HepG2 (cell line): ENCODE data around the gene DOP1B. TPM values are rescaled to one million over a fixed set of nuclear protein-coding genes. Genes with fewer than 3 reads are reported as not detected.
A peak's percentile ranks its signal among the peaks of the same experiment; 100 is the strongest.

ENCODE experiments used
- BCL6 ChIP-seq: IDR thresholded peaks from 2 replicates; pipeline ENCODE4 v1.6.1; 2016; ENCODE audit warnings: missing genetic modification reagents, missing compliant biosample characterization
- FOXO4 ChIP-seq: sonication (generic); formaldehyde crosslinking; conservative IDR thresholded peaks from 2 replicates; pipeline ENCODE4 v1.8.1; 2023; ENCODE audit warnings: missing genetic modification reagents
- FUBP1 ChIP-seq: sonication (generic); formaldehyde crosslinking; IDR thresholded peaks from 2 replicates; pipeline ENCODE4 v1.5.1; 2020; ENCODE audit warnings: missing genetic modification reagents, mild to moderate bottlenecking, borderline replicate concordance
- HDAC1 ChIP-seq: sonication (generic); formaldehyde crosslinking; IDR thresholded peaks from 2 replicates; pipeline ENCODE4 v1.5.1; 2020; ENCODE audit warnings: mild to moderate bottlenecking, missing genetic modification reagents
- HOXA3 ChIP-seq: sonication (generic); formaldehyde crosslinking; IDR thresholded peaks from 2 replicates; pipeline ENCODE4 v1.5.0; 2020; ENCODE audit warnings: missing genetic modification reagents
- LCORL ChIP-seq, 2 experiments: fragments of 450-650 bp in 1 of 2; sonication (generic) in 1 of 2; formaldehyde crosslinking in 1 of 2; IDR thresholded peaks; 2 replicates each; pipeline versions ENCODE4 v1.5.0 to v1.6.1; 2017 to 2020; ENCODE audit warnings: antibody characterized with exemption in 1 of 2, missing genetic modification reagents in 1 of 2
- MAZ ChIP-seq, 2 experiments: sonication (generic) in 1 of 2; formaldehyde crosslinking in 1 of 2; IDR thresholded peaks; 2 replicates each; pipeline versions ENCODE4 v1.5.0 to v1.6.1; 2012 to 2020; ENCODE audit warnings: low read depth in 2 of 2, mild to moderate bottlenecking in 2 of 2, borderline replicate concordance in 1 of 2, improper control_type of control experiment in 1 of 2, low read length in 1 of 2, missing genetic modification reagents in 1 of 2, moderate library complexity in 1 of 2
- NFKB2 ChIP-seq: sonication (generic); formaldehyde crosslinking; IDR thresholded peaks from 2 replicates; pipeline ENCODE4 v1.4.0; 2020; ENCODE audit warnings: missing genetic modification reagents, borderline replicate concordance
- SOX6 ChIP-seq, 2 experiments: fragments of 450-650 bp in 1 of 2; sonication (generic) in 1 of 2; formaldehyde crosslinking in 1 of 2; IDR thresholded peaks; 2 replicates each; pipeline versions ENCODE4 v1.4.0 to v1.6.1; 2017 to 2020; ENCODE audit warnings: antibody characterized with exemption in 1 of 2, mild to moderate bottlenecking in 1 of 2, missing genetic modification reagents in 1 of 2
- TMF1 ChIP-seq: sonication (generic); formaldehyde crosslinking; IDR thresholded peaks from 2 replicates; pipeline ENCODE4 v1.8.1; 2022; ENCODE audit warnings: low read depth, missing genetic modification reagents
- XBP1 ChIP-seq: sonication (generic); formaldehyde crosslinking; IDR thresholded peaks from 2 replicates; pipeline ENCODE4 v1.5.0; 2020; ENCODE audit warnings: missing genetic modification reagents
- YEATS2 ChIP-seq: sonication (generic); formaldehyde crosslinking; IDR thresholded peaks from 2 replicates; pipeline ENCODE4 v1.4.0; 2020; ENCODE audit warnings: missing genetic modification reagents, borderline replicate concordance
- ZBTB3 ChIP-seq: sonication (generic); formaldehyde crosslinking; IDR thresholded peaks from 2 replicates; pipeline ENCODE4 v1.4.0; 2020; ENCODE audit warnings: low read depth, mild to moderate bottlenecking, moderate library complexity, missing genetic modification reagents, borderline replicate concordance
- polyA plus RNA-seq, 8 experiments: library from polyadenylated mRNA; depleted of rRNA in 3 of 8; stranded (reverse) in 7 of 8; unstranded in 1 of 8; fragments of >200 nt; fragmentation: Illumina TruSeq in 4 of 8; extraction: Trizol in 4 of 8; gene quantifications; 2 replicates each; pipeline versions ENCODE4 v1.2.1 to v1.2.3, GENCODE V29; 2011 to 2016; ENCODE audit warnings: low read depth in 4 of 8, missing spikeins in 1 of 8, mixed read lengths in 1 of 8; ENCODE audit not compliant: insufficient read depth in 1 of 8
- total RNA-seq, 5 experiments: library from RNA; depleted of rRNA; stranded (reverse); fragments of >200 nt; fragmentation: Illumina TruSeq; extraction: Trizol; gene quantifications; 2 replicates each; pipeline ENCODE4 v1.2.3, GENCODE V29; 2016; ENCODE audit warnings: low read depth in 1 of 5
- TF ChIP-seq, protein P1 (sequence below): sonication (generic); formaldehyde crosslinking; IDR thresholded peaks from 2 replicates; pipeline ENCODE4 v1.4.0; 2020; ENCODE audit warnings: mild to moderate bottlenecking, missing genetic modification reagents
- TF ChIP-seq, protein P2 (sequence below): sonication (generic); formaldehyde crosslinking; IDR thresholded peaks from 2 replicates; pipeline ENCODE4 v1.5.0; 2020; ENCODE audit warnings: missing genetic modification reagents
- TF ChIP-seq, protein P3 (sequence below): sonication (generic); formaldehyde crosslinking; conservative IDR thresholded peaks from 2 replicates; pipeline ENCODE4 v1.8.0; 2022; ENCODE audit warnings: mild to moderate bottlenecking, moderate library complexity, missing genetic modification reagents
- TF ChIP-seq, protein P4 (sequence below): sonication (generic); formaldehyde crosslinking; IDR thresholded peaks from 2 replicates; pipeline ENCODE4 v1.9.0; 2022; ENCODE audit warnings: missing genetic modification reagents, mild to moderate bottlenecking, borderline replicate concordance

DOP1B gene
- total and polyA plus RNA-seq, 2 of the 13 experiments (the other 11 are each of a cell fraction or from before 2014, with no cell fraction given) = 2.8 to 3.2 TPM

DNA sequence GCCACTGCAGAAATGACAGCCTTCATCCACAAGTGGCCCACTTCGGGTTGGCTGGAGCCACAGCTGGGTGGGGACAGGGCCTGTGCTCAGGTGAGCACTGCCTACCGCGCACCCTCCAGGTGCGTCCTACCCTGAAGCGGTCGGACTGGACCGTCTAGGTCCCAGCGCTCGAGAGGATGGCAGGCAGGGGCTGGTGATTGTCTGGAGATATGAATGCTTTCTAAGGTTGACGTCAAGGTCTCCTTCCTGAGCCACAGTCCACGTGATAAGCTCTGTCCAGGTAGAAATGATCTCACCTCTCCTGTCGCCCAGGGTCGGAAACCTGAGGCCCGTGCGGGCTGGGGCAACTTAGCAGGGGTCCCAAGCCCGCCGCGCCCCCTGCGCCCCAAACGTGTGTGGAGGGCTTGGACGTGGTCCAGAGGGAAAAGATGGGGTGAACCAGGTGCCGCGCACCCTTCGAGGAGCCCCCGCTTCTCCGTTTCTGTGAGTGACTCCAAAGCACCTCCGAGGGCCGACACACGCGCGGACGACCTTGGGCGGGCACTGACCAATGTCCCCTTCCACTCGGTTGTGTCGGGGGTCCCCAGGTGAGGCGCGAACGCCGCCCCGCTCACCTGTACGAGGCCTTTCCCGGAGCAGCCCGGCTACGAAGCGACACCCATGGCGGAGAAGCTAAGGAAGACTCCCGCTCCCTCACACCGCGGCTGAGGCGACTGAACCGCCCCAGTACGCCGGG lies 853 bp upstream of the DOP1B start (continued):
- TF ChIP-seq FUBP1 = no peak
- 0 out of 2 replicates have a peak, but pooled peaks have one; percentile 9 for TF ChIP-seq BCL6 (CRISPR knock-in tag)
- TF ChIP-seq YEATS2 (CRISPR knock-in tag) = no peak
- TF ChIP-seq SOX6 (IDR thresholded peaks at IDR 0.05) = no peak
- TF ChIP-seq SOX6 (CRISPR knock-in tag; IDR thresholded peaks at IDR 0.05) = 0 out of 2 replicates have a peak, but pooled peaks have one; percentile 14
- TF ChIP-seq, protein P1, sequence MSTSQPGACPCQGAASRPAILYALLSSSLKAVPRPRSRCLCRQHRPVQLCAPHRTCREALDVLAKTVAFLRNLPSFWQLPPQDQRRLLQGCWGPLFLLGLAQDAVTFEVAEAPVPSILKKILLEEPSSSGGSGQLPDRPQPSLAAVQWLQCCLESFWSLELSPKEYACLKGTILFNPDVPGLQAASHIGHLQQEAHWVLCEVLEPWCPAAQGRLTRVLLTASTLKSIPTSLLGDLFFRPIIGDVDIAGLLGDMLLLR (CRISPR knock-in tag) = 0 out of 2 replicates have a peak, but pooled peaks have one; percentile 30
- no peak for TF ChIP-seq LCORL (IDR thresholded peaks at IDR 0.05)
- TF ChIP-seq LCORL (CRISPR knock-in tag; IDR thresholded peaks at IDR 0.05) = 0 out of 2 replicates have a peak, but pooled peaks have one; percentile 32
- TF ChIP-seq HDAC1 (CRISPR knock-in tag) = no peak; the same call in 1 of the 2 replicates
- TF ChIP-seq ZBTB3 (CRISPR knock-in tag) = no peak
- 0 out of 2 replicates have a peak, but pooled peaks have one; percentile 11 for TF ChIP-seq FOXO4 (CRISPR knock-in tag)
- TF ChIP-seq HOXA3 (CRISPR knock-in tag) = peak; percentile 50; the same call in 1 of the 2 replicates
- TF ChIP-seq, protein P2, sequence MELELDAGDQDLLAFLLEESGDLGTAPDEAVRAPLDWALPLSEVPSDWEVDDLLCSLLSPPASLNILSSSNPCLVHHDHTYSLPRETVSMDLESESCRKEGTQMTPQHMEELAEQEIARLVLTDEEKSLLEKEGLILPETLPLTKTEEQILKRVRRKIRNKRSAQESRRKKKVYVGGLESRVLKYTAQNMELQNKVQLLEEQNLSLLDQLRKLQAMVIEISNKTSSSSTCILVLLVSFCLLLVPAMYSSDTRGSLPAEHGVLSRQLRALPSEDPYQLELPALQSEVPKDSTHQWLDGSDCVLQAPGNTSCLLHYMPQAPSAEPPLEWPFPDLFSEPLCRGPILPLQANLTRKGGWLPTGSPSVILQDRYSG (CRISPR knock-in tag) = peak; percentile 44; the same call in 1 of the 2 replicates
- TF ChIP-seq, protein P3, sequence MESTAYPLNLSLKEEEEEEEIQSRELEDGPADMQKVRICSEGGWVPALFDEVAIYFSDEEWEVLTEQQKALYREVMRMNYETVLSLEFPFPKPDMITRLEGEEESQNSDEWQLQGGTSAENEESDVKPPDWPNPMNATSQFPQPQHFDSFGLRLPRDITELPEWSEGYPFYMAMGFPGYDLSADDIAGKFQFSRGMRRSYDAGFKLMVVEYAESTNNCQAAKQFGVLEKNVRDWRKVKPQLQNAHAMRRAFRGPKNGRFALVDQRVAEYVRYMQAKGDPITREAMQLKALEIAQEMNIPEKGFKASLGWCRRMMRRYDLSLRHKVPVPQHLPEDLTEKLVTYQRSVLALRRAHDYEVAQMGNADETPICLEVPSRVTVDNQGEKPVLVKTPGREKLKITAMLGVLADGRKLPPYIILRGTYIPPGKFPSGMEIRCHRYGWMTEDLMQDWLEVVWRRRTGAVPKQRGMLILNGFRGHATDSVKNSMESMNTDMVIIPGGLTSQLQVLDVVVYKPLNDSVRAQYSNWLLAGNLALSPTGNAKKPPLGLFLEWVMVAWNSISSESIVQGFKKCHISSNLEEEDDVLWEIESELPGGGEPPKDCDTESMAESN (CRISPR knock-in tag) = 0 out of 2 replicates have a peak, but pooled peaks have one; percentile 44
- TF ChIP-seq MAZ (IDR thresholded peaks at IDR 0.05; ENCODE audit: borderline replicate concordance, low read depth, low read length) = no peak
- 0 out of 2 replicates have a peak, but pooled peaks have one; percentile 27 for TF ChIP-seq MAZ (CRISPR knock-in tag; IDR thresholded peaks at IDR 0.05; ENCODE audit: low read depth)
- 0 out of 2 replicates have a peak, but pooled peaks have one; percentile 30 for TF ChIP-seq TMF1 (CRISPR knock-in tag)
- TF ChIP-seq, protein P4, sequence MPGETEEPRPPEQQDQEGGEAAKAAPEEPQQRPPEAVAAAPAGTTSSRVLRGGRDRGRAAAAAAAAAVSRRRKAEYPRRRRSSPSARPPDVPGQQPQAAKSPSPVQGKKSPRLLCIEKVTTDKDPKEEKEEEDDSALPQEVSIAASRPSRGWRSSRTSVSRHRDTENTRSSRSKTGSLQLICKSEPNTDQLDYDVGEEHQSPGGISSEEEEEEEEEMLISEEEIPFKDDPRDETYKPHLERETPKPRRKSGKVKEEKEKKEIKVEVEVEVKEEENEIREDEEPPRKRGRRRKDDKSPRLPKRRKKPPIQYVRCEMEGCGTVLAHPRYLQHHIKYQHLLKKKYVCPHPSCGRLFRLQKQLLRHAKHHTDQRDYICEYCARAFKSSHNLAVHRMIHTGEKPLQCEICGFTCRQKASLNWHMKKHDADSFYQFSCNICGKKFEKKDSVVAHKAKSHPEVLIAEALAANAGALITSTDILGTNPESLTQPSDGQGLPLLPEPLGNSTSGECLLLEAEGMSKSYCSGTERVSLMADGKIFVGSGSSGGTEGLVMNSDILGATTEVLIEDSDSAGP = peak; percentile 59; the same call in 1 of the 2 replicates
- TF ChIP-seq NFKB2 (CRISPR knock-in tag) = no peak; the same call in 1 of the 2 replicates
- no peak for TF ChIP-seq XBP1
